IMR-90 (cell line): ENCODE results near the gene PTPRU. TPM values are rescaled to one million over a fixed set of nuclear protein-coding genes. Genes with fewer than 3 reads are reported as not detected.

ENCODE experiments used
- ATAC-seq: fragments of 200-7000 bp; cut with Tn5 transposase; 2 replicates; pipeline ENCODE4 v1.9.1; 2020; ENCODE audit warnings: low read depth, mild to moderate bottlenecking, moderate library complexity
- BruUV-seq: library from RNA; stranded (reverse); fragments of 400-500 nt; replicated peaks from 2 replicates; lab custom pipeline; 2021; lab: Mats Ljungman, UMichigan
- CTCF ChIA-PET: fragments of 300-600 bp; formaldehyde crosslinking; extraction: SDS; loops from one replicate; lab custom pipeline; 2021; ENCODE audit warnings: antibody characterized with exemption; lab: Yijun Ruan, JAX
- POLR2A ChIA-PET: fragments of 300-600 bp; sonication (Branson Sonifier 250); formaldehyde crosslinking; loops from one replicate; lab custom pipeline; 2022; ENCODE audit warnings: antibody characterized with exemption; ENCODE audit not compliant: unreplicated experiment; lab: Charles Lee
- DNase-seq: peaks from one replicate; pipeline ENCODE4 v3.0.0; 2013
- H2AFZ ChIP-seq: replicated peaks from 2 replicates; pipeline ENCODE3; 2013; ENCODE audit warnings: low read length, mild to moderate bottlenecking; ENCODE audit not compliant: poor library complexity
- H2AK5ac ChIP-seq: 2 replicates; pipeline ENCODE4 v1.6.1; 2013; ENCODE audit warnings: low read depth, low read length, inconsistent platforms
- H2AK9ac ChIP-seq: replicated peaks from 2 replicates; pipeline ENCODE3; 2013; ENCODE audit warnings: mild to moderate bottlenecking, low read depth, low read length, moderate library complexity; ENCODE audit not compliant: poor library complexity
- H2BK120ac ChIP-seq: 2 replicates; pipeline ENCODE4 v1.6.1; 2013; ENCODE audit warnings: low read depth, low read length, inconsistent platforms
- H2BK15ac ChIP-seq: 3 replicates; pipeline ENCODE4 v1.6.1; 2013; ENCODE audit warnings: low read depth, low read length, inconsistent platforms
- H2BK20ac ChIP-seq: 2 replicates; pipeline ENCODE4 v1.6.1; 2013; ENCODE audit warnings: low read depth, mild to moderate bottlenecking, inconsistent platforms, low read length, moderate library complexity
- H2BK5ac ChIP-seq: 2 replicates; pipeline ENCODE4 v1.6.1; 2013; ENCODE audit warnings: mild to moderate bottlenecking, low read depth, low read length, inconsistent platforms; ENCODE audit not compliant: poor library complexity, severe bottlenecking
- H3K14ac ChIP-seq: replicated peaks from 2 replicates; pipeline ENCODE4 v1.6.1; 2013; ENCODE audit warnings: low read depth, low read length, inconsistent platforms
- H3K18ac ChIP-seq: 2 replicates; pipeline ENCODE4 v1.6.1; 2013; ENCODE audit warnings: low read depth, low read length, control low read depth
- H3K23ac ChIP-seq: 2 replicates; pipeline ENCODE4 v1.6.1; 2013; ENCODE audit warnings: low read depth, low read length, inconsistent platforms
- H3K27ac ChIP-seq: 2 replicates; pipeline ENCODE4 v1.5.1; 2013; ENCODE audit warnings: mild to moderate bottlenecking, control low read depth, low read length; ENCODE audit not compliant: insufficient read depth
- H3K27me3 ChIP-seq: 2 replicates; pipeline ENCODE4 v1.6.1; 2013; ENCODE audit warnings: low read length; ENCODE audit not compliant: control insufficient read depth, insufficient read depth
- H3K36me3 ChIP-seq: 2 replicates; pipeline ENCODE4 v1.6.1; 2013; ENCODE audit warnings: low read length, mixed read lengths; ENCODE audit not compliant: control insufficient read depth, insufficient read depth
- H3K4ac ChIP-seq: 2 replicates; pipeline ENCODE4 v1.6.1; 2013; ENCODE audit warnings: low read depth, low read length, inconsistent platforms
- H3K4me1 ChIP-seq: 2 replicates; pipeline ENCODE4 v1.6.1; 2013; ENCODE audit warnings: low read length, mixed read lengths; ENCODE audit not compliant: control insufficient read depth, insufficient read depth
- H3K4me2 ChIP-seq: 2 replicates; pipeline ENCODE4 v1.6.1; 2013; ENCODE audit warnings: low read depth, mild to moderate bottlenecking, control low read depth, low read length, moderate library complexity
- H3K4me3 ChIP-seq: 2 replicates; pipeline ENCODE4 v1.5.1; 2013; ENCODE audit warnings: low read depth, mild to moderate bottlenecking, control low read depth, low read length, moderate library complexity; ENCODE audit not compliant: insufficient read depth
- H3K56ac ChIP-seq: 2 replicates; pipeline ENCODE4 v1.6.1; 2013; ENCODE audit warnings: low read length, inconsistent platforms; ENCODE audit not compliant: insufficient read depth; ENCODE audit errors: extremely low read depth
- H3K79me1 ChIP-seq, 2 experiments: 2 replicates each; pipeline ENCODE4 v1.6.1; 2013; ENCODE audit warnings: low read length in 2 of 2, inconsistent platforms in 1 of 2, low read depth in 1 of 2
- H3K9ac ChIP-seq: 2 replicates; pipeline ENCODE4 v1.6.1; 2013; ENCODE audit warnings: low read depth, low read length, control low read depth
- H3K9me1 ChIP-seq: 2 replicates; pipeline ENCODE4 v1.6.1; 2013; ENCODE audit warnings: low read length, inconsistent platforms; ENCODE audit not compliant: insufficient read depth
- H3K9me3 ChIP-seq: 2 replicates; pipeline ENCODE4 v1.6.1; 2013; ENCODE audit warnings: low read length; ENCODE audit not compliant: control insufficient read depth, insufficient read depth
- H4K20me1 ChIP-seq: 2 replicates; pipeline ENCODE4 v1.6.1; 2013; ENCODE audit warnings: low read length, inconsistent platforms; ENCODE audit not compliant: insufficient read depth
- H4K5ac ChIP-seq: 2 replicates; pipeline ENCODE4 v1.6.1; 2013; ENCODE audit warnings: mild to moderate bottlenecking, low read depth, low read length, control low read depth
- H4K8ac ChIP-seq, 2 experiments: 2 replicates each; pipeline ENCODE4 v1.6.1; 2013; ENCODE audit warnings: low read depth in 2 of 2, low read length in 2 of 2, control low read depth in 1 of 2, inconsistent platforms in 1 of 2
- H4K91ac ChIP-seq: 2 replicates; pipeline ENCODE4 v1.6.1; 2013; ENCODE audit warnings: low read depth, low read length, inconsistent platforms; ENCODE audit not compliant: insufficient read depth
- CEBPB ChIP-seq: IDR thresholded peaks from 2 replicates; pipeline ENCODE4 v1.6.1; 2012; ENCODE audit warnings: low read depth, low read length, improper control_type of control experiment
- FOS ChIP-seq: fragments of 150-350 bp; IDR thresholded peaks from 2 replicates; pipeline ENCODE4 v1.6.1; 2016; ENCODE audit warnings: low read depth, low read length
- RAD21 ChIP-seq: IDR thresholded peaks from 2 replicates; pipeline ENCODE4 v1.6.1; 2012; ENCODE audit warnings: low read length, improper control_type of control experiment
- SMC3 ChIP-seq: fragments of 150-350 bp; IDR thresholded peaks from 2 replicates; pipeline ENCODE4 v1.6.1; 2016; ENCODE audit warnings: low read depth, mild to moderate bottlenecking, antibody characterized with exemption, low read length, moderate library complexity
- WGBS, 2 experiments: methylation state at CpG; one replicate each; pipeline versions ENCODE4 v1.1.5 to v1.1.7; 2013; ENCODE audit warnings: missing lambda C conversion rate in 2 of 2; ENCODE audit not compliant: insufficient read length in 1 of 2; ENCODE audit errors: extremely low coverage in 2 of 2; 5-methylcytosine and 5-hydroxymethylcytosine counted together
- dilution Hi-C: fragments of 300-500 bp; cut with HindIII; formaldehyde crosslinking; loops from one replicate; pipeline ENCODE4 v1.14.3; 2018; ENCODE audit warnings: low sequenced_read_pairs; ENCODE audit not compliant: unreplicated experiment
- in situ Hi-C: fragments of 300-500 bp; cut with MboI; formaldehyde crosslinking; loops from 3 replicates; pipeline ENCODE4 v1.14.3; 2019; ENCODE audit warnings: low sequenced_read_pairs, inconsistent platforms, mixed read lengths
- intact Hi-C: fragments of 100-400 bp; cut with micrococcal nuclease; formaldehyde crosslinking; loops from 2 replicates; pipeline ENCODE4 v1.10.0; 2022
- polyA plus RNA-seq, 3 experiments: library from polyadenylated mRNA; depleted of rRNA; stranded (reverse); fragments of >200 nt; gene quantifications; 2 replicates each; pipeline ENCODE4 v1.2.3, GENCODE V29; 2012; ENCODE audit warnings: low replicate concordance in 1 of 3
- total RNA-seq: library from RNA; depleted of rRNA; stranded (reverse); fragments of >200 nt; gene quantifications from 2 replicates; pipeline ENCODE4 v1.2.3, GENCODE V29; 2012
- TF ChIP-seq, protein P1 (sequence below): fragments of 150-350 bp; IDR thresholded peaks from 2 replicates; pipeline ENCODE4 v1.6.1; 2016; ENCODE audit warnings: low read depth, mild to moderate bottlenecking, low read length, moderate library complexity, borderline replicate concordance

PTPRU gene
- total and polyA plus RNA-seq, 2 of the 4 experiments (the other 2 are of a cell fraction): 7.0 to 10.7 TPM

- Histone ChIP-seq H3K9ac (no peak overlapping the region), H4K20me1 (no peaks in the 10 kb centered on the region), H3K18ac (no peak overlapping the region), H3K14ac (no peak overlapping the region), H2BK15ac (no peak overlapping the region), H3K27me3 (no peaks in the 10 kb centered on the region), H3K4ac (no peak overlapping the region), H2AFZ (no peak overlapping the region), H3K4me2 (no peak overlapping the region), H4K91ac (no peak overlapping the region), H3K4me3 (no peak overlapping the region), H2AK5ac (no peak overlapping the region), H3K27ac (no peak overlapping the region), H3K9me1 (peaks cover 8% of the 10 kb centered on the region), H2BK20ac (no peak overlapping the region), H4K5ac (no peak overlapping the region), H3K23ac (no peak overlapping the region), H2BK5ac (no peak overlapping the region), H2BK120ac (no peak overlapping the region), H3K79me1 (no peaks in the 10 kb centered on the region; a peak in 1 of 4 replicates), H3K9me3 (no peaks in the 10 kb centered on the region), H3K56ac (no peak overlapping the region), H4K8ac (no peak overlapping the region), H2AK9ac (no peak overlapping the region), H3K36me3 (no peaks in the 10 kb centered on the region), H3K4me1 (0 out of 2 replicates have a peak, but pooled peaks cover 3% of the 10 kb centered on the region)
- ChIA-PET CTCF (no interaction called here), POLR2A (no interaction called here)
- WGBS, 2 experiments: 63% methylated on average over 3 of the region's 3 CpGs; no CpG with 5 or more reads in 1 of the 2 experiments
- DNase-seq (no peak), ATAC-seq (no peak)
- intact Hi-C loops (no loop called here), in situ Hi-C loops (no loop called here), dilution Hi-C loops (no loop called here)
- no TSS peak for BruUV-seq
- TF ChIP-seq CEBPB (no peak), SMC3 (no peak), RAD21 (no peak), FOS (no peak)
- TF ChIP-seq, protein P1, sequence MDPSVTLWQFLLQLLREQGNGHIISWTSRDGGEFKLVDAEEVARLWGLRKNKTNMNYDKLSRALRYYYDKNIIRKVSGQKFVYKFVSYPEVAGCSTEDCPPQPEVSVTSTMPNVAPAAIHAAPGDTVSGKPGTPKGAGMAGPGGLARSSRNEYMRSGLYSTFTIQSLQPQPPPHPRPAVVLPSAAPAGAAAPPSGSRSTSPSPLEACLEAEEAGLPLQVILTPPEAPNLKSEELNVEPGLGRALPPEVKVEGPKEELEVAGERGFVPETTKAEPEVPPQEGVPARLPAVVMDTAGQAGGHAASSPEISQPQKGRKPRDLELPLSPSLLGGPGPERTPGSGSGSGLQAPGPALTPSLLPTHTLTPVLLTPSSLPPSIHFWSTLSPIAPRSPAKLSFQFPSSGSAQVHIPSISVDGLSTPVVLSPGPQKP: no peak
These were observed 41.8 kb downstream of the PTPRU start for GRCh38 chr1:29278124-29278523.
